K562 (cell line): Measurements from ENCODE around the gene SLC9A3.

ENCODE experiments used
- ESRRA ChIP-seq: fragments of 450-650 bp; IDR thresholded peaks from 2 replicates; pipeline ENCODE4 v1.6.1; 2014; ENCODE audit warnings: low read depth, mild to moderate bottlenecking, moderate library complexity, borderline replicate concordance
- MEF2A ChIP-seq: IDR thresholded peaks from 2 replicates; pipeline ENCODE4 v1.6.1; 2011; ENCODE audit warnings: low read depth, mild to moderate bottlenecking, low read length, moderate library complexity; ENCODE audit not compliant: control insufficient read depth
- ZC3H8 ChIP-seq: fragments of 450-650 bp; IDR thresholded peaks from 2 replicates; pipeline ENCODE4 v1.6.1; 2017
- TF ChIP-seq, protein P1 (sequence below), 3 experiments: IDR thresholded peaks in 2 of 3; conservative IDR thresholded peaks in 1 of 3; 2 replicates each; pipeline ENCODE4 v1.5.1; 2011 to 2012; ENCODE audit warnings: low read length in 3 of 3, mild to moderate bottlenecking in 3 of 3, control low read depth in 2 of 3, improper control_type of control experiment in 1 of 3, inconsistent platforms in 1 of 3, low read depth in 1 of 3, mixed read lengths in 1 of 3, moderate library complexity in 1 of 3; ENCODE audit not compliant: insufficient read depth in 2 of 3

GRCh38 chr5:483011-483410, 41.2 kb downstream of the SLC9A3 start:
- TF ChIP-seq ZC3H8 (no peak), MEF2A (no peak), ESRRA (no peak)
- TF ChIP-seq, protein P1, sequence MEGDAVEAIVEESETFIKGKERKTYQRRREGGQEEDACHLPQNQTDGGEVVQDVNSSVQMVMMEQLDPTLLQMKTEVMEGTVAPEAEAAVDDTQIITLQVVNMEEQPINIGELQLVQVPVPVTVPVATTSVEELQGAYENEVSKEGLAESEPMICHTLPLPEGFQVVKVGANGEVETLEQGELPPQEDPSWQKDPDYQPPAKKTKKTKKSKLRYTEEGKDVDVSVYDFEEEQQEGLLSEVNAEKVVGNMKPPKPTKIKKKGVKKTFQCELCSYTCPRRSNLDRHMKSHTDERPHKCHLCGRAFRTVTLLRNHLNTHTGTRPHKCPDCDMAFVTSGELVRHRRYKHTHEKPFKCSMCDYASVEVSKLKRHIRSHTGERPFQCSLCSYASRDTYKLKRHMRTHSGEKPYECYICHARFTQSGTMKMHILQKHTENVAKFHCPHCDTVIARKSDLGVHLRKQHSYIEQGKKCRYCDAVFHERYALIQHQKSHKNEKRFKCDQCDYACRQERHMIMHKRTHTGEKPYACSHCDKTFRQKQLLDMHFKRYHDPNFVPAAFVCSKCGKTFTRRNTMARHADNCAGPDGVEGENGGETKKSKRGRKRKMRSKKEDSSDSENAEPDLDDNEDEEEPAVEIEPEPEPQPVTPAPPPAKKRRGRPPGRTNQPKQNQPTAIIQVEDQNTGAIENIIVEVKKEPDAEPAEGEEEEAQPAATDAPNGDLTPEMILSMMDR (IDR thresholded peaks at IDR 0.05 in 2 of 3, conservative IDR thresholded peaks at IDR 0.05 in 1 of 3; ENCODE audit: insufficient read depth in 2 of 3, low read depth in 1 of 3, low read length in 3 of 3), result no peak
